HG03442 (cell line): ENCODE data around the gene TSPAN14.

ENCODE experiments used
- ATAC-seq: cut with Tn5 transposase; IDR thresholded peaks from one replicate; pipeline ENCODE4 v1.9.1; 2021; ENCODE audit warnings: mild to moderate bottlenecking, moderate library complexity; ENCODE audit not compliant: unreplicated experiment

TSPAN14 gene

GRCh38 chr10:80502621-80503583, 48.8 kb downstream of the TSPAN14 start:
- ATAC-seq: no peak

GRCh38 chr10:80503584-80504157, 49.6 kb downstream of the TSPAN14 start:
- ATAC-seq: no peak

- ATAC-seq: no peak
These were observed 50.2 kb downstream of the TSPAN14 start for GRCh38 chr10:80504158-80504811.

- ATAC-seq: no peak
These were observed 50.9 kb downstream of the TSPAN14 start for GRCh38 chr10:80504897-80505465.

GRCh38 chr10:80506189-80506575, 52.1 kb downstream of the TSPAN14 start:
- no peak for ATAC-seq

GRCh38 chr10:80506836-80507487, 52.9 kb downstream of the TSPAN14 start:
- no peak for ATAC-seq

GRCh38 chr10:80509108-80509402, 54.9 kb downstream of the TSPAN14 start:
- no peak for ATAC-seq

GRCh38 chr10:80509403-80510161, 55.5 kb downstream of the TSPAN14 start:
- ATAC-seq: no peak

GRCh38 chr10:80512031-80512526, 58.0 kb downstream of the TSPAN14 start:
- ATAC-seq: no peak

- no peak for ATAC-seq
These were observed 59.0 kb downstream of the TSPAN14 start for GRCh38 chr10:80513106-80513505.

- ATAC-seq: no peak
These were observed 61.4 kb downstream of the TSPAN14 start for GRCh38 chr10:80515511-80515910.

- ATAC-seq: no peak
These were observed 61.8 kb downstream of the TSPAN14 start for GRCh38 chr10:80515941-80516340.

- no peak for ATAC-seq
These were observed 62.5 kb downstream of the TSPAN14 start for GRCh38 chr10:80516506-80517075.

- ATAC-seq: no peak
These were observed 63.5 kb downstream of the TSPAN14 start for GRCh38 chr10:80517416-80518142.

- ATAC-seq: peak; percentile 52
These were observed 64.2 kb downstream of the TSPAN14 start for GRCh38 chr10:80518143-80518806.

- peak; percentile 22 for ATAC-seq
These were observed 64.8 kb downstream of the TSPAN14 start for GRCh38 chr10:80518807-80519360.

- no peak for ATAC-seq
These were observed 66.0 kb downstream of the TSPAN14 start for GRCh38 chr10:80519936-80520650.
